Thoracic aorta (tissue), 2 donors: ENCODE measurements around the gene MFAP3L. TPM values are rescaled to one million over a fixed set of nuclear protein-coding genes. Genes with fewer than 3 reads are reported as not detected.

Experiments used
- ATAC-seq: fragments of 150-250 bp; one replicate; pipeline ENCODE4 v1.8.0; 2017; ENCODE audit warnings: low read depth; ENCODE audit not compliant: insufficient number of reproducible peaks, low FRiP score
- DNase-seq: peaks from one replicate; pipeline ENCODE4 v3.0.0-alpha.2; 2020; ENCODE audit warnings: low spot score
- H3K27ac ChIP-seq, 2 donors: fragments of 200-600 bp; sonication (generic); 1 replicate in 1 of 2; 2 replicates in 1 of 2; pipeline ENCODE4 v1.5.1; 2016; ENCODE audit warnings: mild to moderate bottlenecking in 2 of 2, moderate library complexity in 2 of 2
- H3K27me3 ChIP-seq: fragments of 200-600 bp; sonication (generic); replicated peaks from 2 replicates; pipeline ENCODE4 v1.6.0; 2016; ENCODE audit warnings: mild to moderate bottlenecking; ENCODE audit not compliant: insufficient read depth
- H3K36me3 ChIP-seq: fragments of 200-600 bp; sonication (generic); one replicate; pipeline ENCODE4 v1.5.1; 2016
- H3K4me1 ChIP-seq, 2 donors: fragments of 200-600 bp; sonication (generic); 1 replicate in 1 of 2; 2 replicates in 1 of 2; pipeline versions ENCODE4 v1.5.1 to v1.6.0; 2016; ENCODE audit warnings: low read depth in 2 of 2, mild to moderate bottlenecking in 1 of 2; ENCODE audit not compliant: control insufficient read depth in 1 of 2
- H3K4me3 ChIP-seq: fragments of 200-600 bp; sonication (generic); 2 replicates; pipeline ENCODE4 v1.5.1; 2016; ENCODE audit warnings: mild to moderate bottlenecking
- H3K9me3 ChIP-seq: fragments of 200-600 bp; sonication (generic); 2 replicates; pipeline ENCODE4 v1.5.1; 2016
- CTCF ChIP-seq: fragments of 200-600 bp; sonication (generic); IDR thresholded peaks from one replicate; pipeline ENCODE4 v1.5.1; 2019; ENCODE audit warnings: antibody characterized with exemption
- total RNA-seq, 2 donors: library from RNA; depleted of rRNA; stranded (reverse); fragments of >200 nt; gene quantifications; one replicate each; pipeline versions ENCODE4 v1.1.0 to v1.2.3, GENCODE V29; 2016

Gene MFAP3L
- total RNA-seq, 2 donors from 2014 or later: 11.4 to 15.2 TPM

GRCh38 chr4:170005472-170005871 lies 20.7 kb downstream of the MFAP3L start:
- DNase-seq (no peak), ATAC-seq (no peak)
- no peak overlapping the region for H3K4me3 ChIP-seq
- H3K27me3 ChIP-seq: no peaks in the 10 kb centered on the region
- peak overlapping the region; percentile 24 to 73 for H3K27ac ChIP-seq
- H3K36me3 ChIP-seq: no peaks in the 10 kb centered on the region
- TF ChIP-seq CTCF: no peak
- peaks cover 28 to 85% of the 10 kb centered on the region in 2 donors for H3K4me1 ChIP-seq
- no peaks in the 10 kb centered on the region for H3K9me3 ChIP-seq

GRCh38 chr4:170004651-170005295 lies 21.4 kb downstream of the MFAP3L start:
- ATAC-seq: peak; percentile 44
- Histone ChIP-seq H3K4me3 (no peak overlapping the region), H3K9me3 (no peaks in the 10 kb centered on the region), H3K27me3 (no peaks in the 10 kb centered on the region), H3K4me1 (peaks cover 26 to 79% of the 10 kb centered on the region in 2 donors), H3K27ac (peak overlapping the region; percentile 61 to 73), H3K36me3 (no peaks in the 10 kb centered on the region)
- no peak for DNase-seq
- no peak for TF ChIP-seq CTCF

- Histone ChIP-seq H3K36me3 (no peaks in the 10 kb centered on the region), H3K27ac (peak overlapping the region; percentile 61 to 73), H3K4me3 (no peak overlapping the region), H3K27me3 (no peaks in the 10 kb centered on the region), H3K4me1 (peaks cover 21 to 65% of the 10 kb centered on the region in 2 donors), H3K9me3 (no peaks in the 10 kb centered on the region)
- no peak for DNase-seq
- peak; percentile 53 for ATAC-seq
- TF ChIP-seq CTCF: no peak
Measured at GRCh38 chr4:170003071-170004070, 22.8 kb downstream of the MFAP3L start.

- Histone ChIP-seq H3K9me3 (no peaks in the 10 kb centered on the region), H3K4me3 (no peak overlapping the region), H3K36me3 (no peaks in the 10 kb centered on the region), H3K27me3 (no peaks in the 10 kb centered on the region), H3K4me1 (peaks cover 16 to 54% of the 10 kb centered on the region in 2 donors), H3K27ac (peak overlapping the region in 1 of 2 donors; percentile 10)
- no peak for TF ChIP-seq CTCF
- DNase-seq (no peak), ATAC-seq (no peak)
Measured at GRCh38 chr4:170001745-170002267, 24.4 kb downstream of the MFAP3L start.
